GM19238 (cell line): Measurements from ENCODE around the gene RSAD2.

Experiments
- DNase-seq: peaks from one replicate; pipeline ENCODE4 v3.0.0; 2011; ENCODE audit warnings: low spot score; ENCODE audit not compliant: insufficient read length

Gene RSAD2

DNA sequence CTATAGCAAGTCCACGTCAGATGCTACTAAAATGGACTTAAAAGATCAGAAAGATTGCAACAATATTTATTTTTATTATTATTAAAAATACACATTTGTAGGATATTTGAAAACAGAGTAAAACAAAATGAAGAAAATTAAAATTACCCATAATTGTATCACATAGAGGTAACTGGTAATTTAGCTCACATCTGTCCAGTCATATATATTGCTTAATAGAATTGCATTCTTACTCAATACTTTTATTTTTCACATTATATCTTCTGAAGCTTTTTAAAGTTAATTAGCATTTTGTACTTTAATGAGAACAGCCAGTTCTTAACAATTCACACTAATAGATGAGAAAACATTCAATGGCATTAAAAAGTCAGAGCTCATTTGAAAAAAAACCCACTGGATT, 28.1 kb downstream of the RSAD2 start:
- no peak for DNase-seq

DNA sequence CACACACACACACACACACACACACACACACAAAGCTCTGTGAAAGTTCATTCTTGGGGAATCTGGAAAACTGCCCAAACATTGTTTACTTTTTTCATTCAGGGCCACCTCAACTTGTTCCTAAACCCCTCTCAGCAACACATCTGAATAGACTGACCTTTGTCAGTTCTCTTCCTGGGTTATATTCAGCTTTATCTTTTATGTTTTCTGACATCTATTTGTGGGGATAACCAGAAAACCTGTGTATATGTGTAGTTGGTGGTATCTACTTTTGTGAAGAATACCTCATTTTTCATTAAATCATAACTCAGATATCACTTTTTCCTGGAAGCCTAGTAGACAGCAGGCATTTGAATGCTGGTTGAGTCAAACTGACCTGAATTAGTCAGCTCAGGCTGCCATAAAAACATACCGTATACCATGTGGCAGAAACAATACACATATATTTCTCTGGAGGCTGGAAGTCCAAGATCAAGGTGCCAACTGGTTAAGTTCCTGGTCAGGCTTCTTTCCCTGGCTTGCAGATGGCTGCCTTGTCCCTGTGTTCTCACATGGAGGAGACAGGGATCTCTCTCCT, 28.7 kb downstream of the RSAD2 start:
- DNase-seq = no peak

DNA sequence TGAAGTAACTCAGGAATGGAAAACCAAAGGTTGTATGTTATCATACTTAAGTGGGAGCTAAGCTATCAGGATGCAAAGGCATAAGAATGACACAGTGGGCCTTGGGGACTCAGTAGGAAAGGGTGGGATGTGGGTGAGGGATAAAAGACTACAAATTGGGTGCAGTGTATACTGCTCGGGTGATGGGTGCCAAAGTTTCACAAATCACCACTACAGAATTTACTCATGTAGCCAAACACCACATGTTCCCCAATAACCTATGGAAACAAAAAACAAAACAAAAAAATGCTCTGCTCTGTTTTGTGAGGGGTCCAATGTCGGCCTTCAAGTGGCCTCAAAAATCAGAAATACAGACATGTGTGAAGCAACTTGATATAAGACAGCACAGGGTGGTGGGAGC, 30.7 kb downstream of the RSAD2 start:
- DNase-seq = no peak

DNA sequence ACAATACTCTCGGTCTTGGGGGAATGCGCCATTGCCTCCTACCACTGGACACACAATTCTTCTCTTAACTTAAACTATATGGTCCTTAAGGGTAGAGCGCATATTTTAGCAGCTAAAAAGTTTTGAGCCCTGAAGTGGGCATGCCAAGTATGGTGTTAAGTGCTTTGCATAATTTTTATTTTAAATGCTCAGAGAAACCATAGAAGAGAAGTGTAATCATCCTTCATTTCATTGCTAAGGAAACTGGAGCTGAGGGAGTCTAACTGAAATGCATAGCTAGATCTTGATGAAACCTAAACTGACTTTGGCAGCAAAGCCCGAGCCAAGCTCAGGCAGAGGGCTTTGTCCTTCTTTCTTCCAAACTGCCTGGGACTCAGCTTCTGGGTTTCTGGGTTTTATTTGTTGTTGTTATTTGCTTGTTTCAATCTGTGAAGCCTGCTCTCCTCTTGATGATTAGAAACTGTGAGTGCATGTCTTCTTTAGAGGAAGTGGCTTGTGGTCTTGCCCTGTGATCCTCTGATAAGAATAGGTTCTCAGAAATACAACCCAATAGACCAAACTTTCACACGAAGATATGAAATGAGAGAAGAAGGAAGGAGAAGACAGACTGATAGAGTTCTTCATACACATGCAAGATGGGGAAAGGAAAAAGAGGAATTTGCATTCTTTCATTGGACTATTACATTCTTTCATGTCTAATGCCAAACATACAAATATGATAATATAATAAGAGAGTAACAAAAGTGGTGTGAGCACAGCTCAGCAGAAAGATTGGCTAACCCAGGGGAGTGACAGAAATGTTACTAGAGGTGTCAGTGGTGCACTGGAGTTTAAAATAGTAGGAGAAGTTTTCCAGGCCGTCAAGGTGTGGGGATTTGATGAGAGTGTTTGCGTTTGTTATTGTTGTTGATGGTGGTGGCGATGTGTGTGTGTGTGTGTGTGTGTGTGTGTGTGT, 32.1 kb downstream of the RSAD2 start:
- DNase-seq = no peak

DNA sequence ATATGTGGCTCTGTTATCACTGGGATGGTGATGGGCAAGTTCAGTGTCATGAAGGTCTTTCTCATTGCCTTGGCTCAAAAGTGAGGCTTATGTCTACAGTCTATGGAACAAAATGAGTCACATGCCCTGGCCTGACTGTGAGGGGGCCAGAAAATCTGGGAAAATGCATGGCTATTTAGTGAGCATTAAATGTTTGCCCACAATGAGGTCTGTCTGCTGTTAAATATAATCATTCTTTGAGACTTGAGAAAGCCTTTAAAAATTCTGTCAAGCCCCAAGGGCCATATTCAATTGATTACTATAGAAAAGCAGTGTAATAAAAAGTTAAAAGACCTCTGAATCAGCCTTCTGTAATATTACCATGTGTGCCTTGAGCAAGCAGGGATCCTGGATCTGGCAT, 34.1 kb downstream of the RSAD2 start:
- no peak for DNase-seq

DNA sequence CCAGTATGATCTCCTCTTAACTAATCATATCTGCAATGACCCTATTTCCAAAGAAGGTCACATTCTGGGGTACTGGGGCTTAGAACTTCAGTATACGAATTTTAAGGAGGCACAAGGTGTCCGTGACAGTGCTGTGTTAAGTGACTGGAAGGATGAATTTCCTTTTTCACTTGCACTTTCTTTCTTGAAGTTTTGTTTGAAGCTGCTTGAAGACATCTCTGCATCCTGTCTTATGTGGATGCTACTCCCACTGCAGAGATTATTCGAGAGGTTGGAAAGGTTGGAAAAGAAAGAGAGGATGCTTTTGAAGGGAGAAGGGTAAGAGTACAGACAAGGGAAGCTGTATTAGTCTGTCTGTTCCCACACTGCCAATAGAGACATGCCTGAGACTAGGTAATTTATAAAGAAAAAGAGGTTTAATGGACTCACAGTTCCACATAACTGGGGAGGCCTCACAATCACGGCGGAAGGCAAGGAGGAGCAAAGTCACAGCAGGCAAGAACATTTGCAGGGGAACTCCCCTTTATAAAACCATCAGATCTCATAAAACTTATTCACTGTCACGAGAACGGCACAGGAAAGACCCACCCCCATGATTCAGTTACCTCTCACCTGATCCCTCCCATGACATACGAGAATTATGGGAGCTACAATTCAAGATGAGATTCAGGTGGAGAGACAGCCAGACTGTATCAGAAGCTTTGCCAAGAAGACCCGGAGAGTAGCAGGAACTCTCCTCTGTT, 36.0 kb downstream of the RSAD2 start:
- DNase-seq = no peak

DNA sequence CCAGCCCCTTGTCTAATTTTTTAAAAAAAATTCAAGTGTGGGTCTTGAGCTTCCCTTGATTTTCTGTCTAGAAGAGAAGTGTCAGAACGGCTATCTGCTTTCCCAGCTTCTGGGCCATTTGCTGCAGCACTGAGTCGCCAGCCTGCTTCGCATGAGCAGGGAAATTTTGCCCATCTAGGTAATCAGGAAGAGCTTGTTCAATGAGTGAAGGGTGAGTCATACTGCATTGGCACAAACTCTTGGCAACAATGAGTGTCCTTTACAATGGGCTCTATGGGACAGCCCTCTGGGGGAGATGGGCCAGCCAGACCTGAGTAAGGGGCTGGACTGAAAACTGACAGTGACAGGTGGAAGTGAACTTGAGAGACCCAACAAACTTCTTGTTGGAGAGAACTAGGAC, 37.3 kb downstream of the RSAD2 start:
- no peak for DNase-seq

DNA sequence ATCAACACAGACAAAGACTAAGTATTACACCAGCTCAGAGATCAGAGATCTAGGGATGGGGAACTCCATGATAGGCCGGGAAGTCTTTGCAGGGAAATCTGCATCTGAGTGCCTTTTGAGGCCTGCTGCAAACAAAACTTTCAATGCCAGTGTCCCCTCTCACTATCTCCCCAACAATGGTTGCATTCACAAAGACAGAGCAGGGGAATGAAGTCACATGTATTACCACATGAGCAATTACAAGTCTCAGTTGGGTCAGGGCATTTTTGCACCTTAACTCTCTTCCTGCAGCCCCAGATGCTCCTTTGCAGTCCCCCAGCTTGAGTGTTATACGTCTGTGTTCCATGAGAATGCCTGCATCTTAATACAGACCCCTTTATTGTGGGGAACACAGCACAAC, 37.8 kb downstream of the RSAD2 start:
- no peak for DNase-seq

DNA sequence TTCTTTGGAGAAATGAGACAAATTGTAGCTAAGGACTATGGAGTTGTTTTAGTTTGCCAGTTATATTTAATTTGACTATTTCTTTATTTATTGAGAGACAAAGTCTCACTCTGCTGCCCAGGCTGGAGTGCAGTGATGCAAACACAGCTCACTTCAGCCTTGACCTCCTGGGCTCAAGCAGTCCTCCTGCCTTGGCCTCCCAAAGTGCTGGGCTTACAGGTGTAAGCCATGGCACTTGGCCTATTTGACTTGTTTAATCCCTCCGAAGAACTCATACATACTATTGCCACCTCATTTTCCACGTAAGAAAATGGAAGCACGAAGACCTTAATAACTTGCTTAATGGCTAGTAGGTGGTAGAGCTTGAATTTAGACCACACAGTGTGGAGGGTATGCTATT, 38.6 kb downstream of the RSAD2 start:
- DNase-seq = no peak

DNA sequence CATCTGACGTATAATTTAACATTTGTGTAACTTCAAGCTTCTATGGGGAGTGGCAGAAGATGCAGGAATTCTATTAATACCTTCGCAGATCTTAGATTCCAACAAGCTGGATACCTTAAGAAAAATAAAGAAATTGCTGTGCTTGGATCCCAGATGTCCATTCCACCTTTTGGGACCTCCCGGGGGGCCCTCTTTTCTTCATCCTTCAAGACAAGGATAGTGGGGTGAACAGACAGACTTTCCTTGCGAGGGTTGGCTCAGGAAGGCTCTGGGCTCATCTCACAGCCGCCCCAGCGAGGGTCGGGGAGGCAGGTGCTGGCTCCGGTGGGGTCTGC, 39.1 kb downstream of the RSAD2 start:
- no peak for DNase-seq

DNA sequence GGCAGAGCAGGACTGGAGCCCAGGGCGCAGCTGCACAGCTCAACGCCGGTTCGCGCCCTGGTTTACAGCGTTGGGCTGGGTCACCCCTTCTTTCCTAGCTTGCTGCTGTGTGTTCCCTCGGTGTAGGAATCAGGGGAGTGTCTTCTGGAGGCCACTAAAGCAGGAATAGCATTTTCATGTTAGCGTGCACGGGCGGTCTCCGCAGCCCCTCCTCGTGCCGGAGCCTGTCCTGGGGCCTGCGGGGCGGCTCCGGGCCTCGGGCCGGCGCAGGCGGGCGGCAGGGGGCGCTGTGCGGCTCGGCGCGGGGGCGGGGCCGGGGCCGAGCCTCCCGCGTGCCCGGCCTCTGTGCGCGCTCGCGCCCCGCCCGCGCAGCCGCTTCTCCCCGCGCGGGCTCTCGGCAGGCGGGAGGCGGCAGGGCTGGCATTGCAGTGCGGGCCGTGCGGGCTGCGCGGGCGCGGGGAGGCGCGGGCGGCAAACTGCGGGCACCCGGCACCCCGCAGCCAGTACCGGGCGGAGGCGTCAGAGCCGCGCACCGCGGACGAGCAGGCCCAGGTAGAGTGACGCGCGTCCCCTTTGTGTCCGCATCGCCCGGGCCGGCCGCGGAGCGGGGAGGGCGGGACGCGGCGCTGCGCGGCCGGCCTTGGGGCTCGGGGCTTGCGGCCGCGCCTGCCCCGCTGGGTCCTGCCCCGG, 39.6 kb downstream of the RSAD2 start, which contains the start of gene RNF144A:
Gene RNF144A, plus strand, starts transcription at position 342 of the 690 bp plus-strand sequence. CDS start 79,515 bp downstream, outside the sequence.
- DNase-seq = peak; percentile 85

DNA sequence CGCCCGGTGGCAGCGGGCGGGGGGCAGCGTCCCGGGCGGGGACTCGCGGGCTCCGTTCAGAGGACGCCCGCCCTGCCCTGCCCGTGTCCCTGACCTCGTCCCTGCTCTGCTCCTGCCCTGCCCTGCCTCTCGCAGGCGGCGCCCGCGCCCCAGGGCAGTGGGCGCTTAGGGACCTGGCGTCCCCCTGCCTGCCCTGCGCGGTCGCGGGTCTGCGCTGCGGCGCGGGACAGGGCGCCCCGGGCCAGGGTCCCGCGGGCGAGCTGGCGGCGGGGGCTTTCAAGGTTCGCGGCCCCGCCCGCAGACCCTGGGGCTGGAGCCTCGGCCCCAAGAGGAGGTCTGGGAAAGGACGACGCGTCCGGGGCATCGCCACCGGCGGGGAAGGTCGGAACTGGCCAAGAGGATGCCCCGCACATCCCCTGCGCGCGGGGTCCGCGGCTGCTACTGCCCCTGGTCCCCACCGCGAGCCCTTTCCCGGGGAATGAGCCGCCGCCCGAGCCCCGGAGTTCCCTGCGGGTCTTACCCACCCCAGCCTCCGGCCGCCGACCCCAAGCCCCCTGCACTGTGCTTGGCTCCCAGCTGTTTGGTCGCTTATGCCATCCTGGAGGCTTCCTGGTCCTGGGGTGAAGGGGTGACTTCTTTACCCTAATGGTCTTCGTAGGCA, 40.3 kb downstream of the RSAD2 start:
- no peak for DNase-seq

DNA sequence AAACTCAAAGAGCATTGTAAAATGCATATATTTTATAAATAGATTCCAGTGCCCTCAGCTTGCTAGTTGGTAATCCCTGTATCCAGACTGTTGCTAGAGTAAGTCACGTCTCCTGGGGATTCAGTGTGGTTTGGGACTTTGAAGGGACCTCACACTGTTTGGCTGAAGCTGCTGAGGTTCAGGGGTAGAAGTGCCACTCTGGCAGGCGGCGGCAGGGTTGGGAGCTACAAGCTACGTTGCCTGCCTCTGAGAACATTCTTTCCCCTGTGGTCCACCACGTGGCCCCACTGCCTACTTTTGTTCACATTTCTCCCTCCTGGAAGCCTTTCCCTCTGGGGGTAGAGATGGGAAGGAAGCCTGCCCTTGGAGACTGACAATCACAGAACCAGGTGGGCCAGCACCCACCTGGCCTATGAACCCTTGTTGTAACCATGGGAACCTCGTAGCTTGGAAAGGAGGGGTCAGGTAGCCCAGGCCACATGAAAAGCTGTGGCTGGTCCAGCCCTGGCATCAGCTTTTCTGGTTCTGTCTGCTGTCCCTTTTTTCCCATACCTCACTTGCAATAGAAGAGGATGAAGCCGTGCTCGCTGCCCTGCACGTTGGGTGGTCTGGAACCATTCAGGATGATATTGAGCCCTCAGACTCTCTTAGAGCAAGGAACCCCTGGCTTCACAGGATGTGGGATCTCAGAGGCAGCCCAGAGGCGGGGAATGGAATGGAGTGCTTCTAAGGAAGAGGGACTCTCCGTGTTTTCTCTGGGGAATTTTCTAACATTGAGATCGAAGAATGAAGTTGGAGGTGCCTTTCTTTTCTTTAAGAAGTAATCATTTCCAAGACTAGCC, 42.5 kb downstream of the RSAD2 start:
- no peak for DNase-seq

DNA sequence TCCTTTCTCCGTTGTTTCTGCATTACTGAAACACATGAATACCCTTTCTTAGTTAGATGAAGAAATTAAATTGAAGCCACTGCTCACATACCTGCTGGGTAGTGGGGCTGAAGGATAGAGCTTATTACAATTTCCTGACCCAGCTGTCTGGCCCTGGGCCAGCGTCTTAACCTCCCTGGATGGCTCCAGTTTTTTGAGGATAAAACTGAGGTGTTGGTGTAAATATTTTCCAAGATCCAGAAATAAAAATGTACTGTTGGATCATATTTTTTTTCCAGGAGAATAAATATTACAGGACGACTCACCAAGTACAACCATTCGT, 43.1 kb downstream of the RSAD2 start:
- DNase-seq = no peak

DNA sequence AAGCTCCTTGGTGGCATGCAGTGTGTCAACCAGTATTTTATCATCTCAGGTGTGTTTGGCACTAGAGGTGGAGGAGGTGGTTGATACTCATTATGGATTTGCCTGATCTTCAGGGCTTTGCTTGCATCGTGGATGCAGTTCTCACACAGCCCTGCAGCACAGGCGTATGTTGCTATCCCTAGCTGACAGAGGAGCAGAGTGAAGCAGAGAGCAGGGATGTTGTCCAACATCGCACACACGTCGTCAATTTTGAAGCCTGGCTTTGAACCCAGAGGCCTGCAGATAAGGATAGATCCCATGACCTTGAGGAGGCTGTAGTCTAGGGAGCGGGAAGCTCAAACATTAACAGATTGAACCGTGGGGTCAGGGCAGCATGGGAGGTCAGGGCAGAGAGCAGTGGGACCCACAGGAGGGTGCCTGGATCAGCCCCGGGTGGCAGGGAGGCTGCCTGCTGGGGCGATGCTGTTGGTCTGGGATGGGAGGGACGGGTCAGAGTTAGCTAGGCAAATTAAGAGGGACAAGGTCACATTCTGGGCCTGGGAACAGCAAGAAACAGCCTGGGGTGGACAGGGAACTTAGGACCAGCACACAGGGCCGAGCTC, 43.8 kb downstream of the RSAD2 start:
- DNase-seq = no peak

DNA sequence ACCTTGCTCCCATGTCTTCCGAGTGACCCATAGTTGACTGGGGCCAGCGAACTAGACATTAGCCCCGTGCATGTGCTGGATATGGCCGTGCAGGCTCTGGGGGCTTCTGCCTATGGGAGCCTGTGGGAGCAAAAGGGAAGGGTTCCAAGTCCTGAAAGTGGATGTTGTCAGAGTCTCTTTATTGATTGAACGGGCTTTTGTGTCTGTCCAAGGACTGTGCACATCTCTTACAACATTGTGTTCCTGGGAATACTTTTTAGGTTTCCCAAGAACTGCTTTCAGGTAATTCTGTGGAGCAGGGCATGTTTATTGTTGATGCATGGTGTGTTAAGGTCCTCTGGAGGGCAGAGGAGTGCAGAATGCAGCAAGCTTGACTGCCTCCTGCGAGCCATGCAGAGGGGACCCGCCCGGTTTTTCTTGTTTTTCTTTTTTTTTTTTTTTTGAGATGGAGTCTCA, 44.7 kb downstream of the RSAD2 start:
- no peak for DNase-seq

DNA sequence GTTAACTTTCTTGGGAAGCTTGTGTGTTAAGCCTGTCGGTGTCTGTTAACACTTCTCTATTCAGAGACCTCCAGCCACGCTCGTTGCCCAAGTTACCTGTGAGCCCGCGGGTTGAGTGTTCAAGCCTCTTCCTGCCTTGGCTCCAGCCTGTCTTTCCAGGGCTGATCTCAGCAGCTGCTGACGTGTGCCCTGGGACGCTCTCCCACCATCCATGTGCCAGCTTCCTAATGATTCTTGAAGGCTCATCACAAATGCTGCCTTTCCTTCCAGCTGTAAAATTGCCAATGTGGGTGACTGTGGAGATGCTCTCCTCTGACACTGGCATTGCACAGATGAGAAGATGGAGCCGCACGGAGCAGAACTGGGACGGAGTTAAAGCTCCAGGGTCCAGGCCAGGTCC, 45.7 kb downstream of the RSAD2 start:
- DNase-seq = no peak

DNA sequence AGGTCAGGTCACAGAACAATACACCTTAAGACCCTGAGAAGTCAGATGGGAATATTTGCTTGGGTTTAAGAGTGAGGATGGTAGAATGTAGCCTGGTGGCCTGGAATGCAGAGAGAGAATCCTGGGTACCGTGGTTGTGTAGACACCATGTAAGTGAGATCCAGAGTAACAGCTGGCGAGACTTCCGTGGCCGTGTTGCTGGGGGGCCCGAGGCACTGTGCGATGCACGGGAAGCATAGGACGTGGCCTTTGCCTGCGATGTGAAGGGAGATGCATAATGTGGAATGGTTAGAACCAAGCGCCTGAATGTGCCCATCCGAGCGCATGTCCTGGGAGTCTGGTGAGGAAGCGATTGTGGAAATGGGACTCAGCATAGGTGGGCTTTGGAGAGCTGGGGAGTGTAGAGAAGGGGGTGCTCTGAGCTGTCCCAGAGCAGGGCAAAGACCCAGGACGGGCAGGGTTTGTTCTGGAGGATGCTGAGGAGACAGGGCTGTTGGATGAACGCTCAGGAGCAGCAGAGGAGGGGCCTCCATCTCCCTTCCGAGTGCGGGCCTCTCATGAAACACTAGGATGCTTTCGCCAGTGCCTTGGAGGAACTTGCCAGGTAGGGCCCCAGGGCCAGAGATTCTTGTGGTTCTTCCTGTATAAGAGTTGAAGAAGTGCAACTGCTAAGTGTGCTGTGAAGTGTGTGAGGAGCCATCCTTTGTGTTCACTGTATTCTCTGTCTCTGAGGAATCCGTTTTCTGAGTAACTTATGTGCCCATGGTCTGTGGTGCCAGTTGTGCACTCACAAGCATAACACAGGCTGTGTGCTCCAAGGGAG, 46.7 kb downstream of the RSAD2 start:
- no peak for DNase-seq

DNA sequence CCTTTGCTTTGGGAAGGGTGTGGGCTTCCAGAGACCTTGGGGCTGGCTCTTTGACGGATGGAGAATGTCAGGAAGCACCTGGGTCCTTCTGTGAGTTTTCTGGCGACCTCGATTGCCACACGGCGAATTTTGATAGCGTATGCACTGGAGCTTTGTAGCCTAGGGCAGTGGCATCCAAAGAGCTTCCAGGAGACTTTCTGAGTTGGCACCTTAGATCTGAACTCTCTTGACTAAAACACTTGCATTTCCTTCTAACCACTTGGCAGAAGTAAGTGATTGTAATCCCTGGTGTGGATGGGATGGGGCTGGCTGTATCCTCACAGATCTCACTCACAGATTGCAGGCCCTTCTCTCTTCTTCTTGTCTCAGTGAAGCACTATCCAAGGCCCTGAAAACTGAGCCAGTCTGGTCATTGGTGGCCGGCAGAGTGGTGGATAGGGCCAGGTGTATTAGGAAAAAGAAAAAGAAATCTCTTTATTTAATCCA, 47.4 kb downstream of the RSAD2 start:
- DNase-seq = no peak
